ENCODE results near the gene RFX7.

Gene RFX7

GRCh38 chr15:56094171-56094570 lies 149.5 kb downstream of the RFX7 start:
- TF ChIP-seq YY1 (IDR thresholded peaks at IDR 0.05; ENCODE audit: low read depth) (no peak), CEBPB (IDR thresholded peaks at IDR 0.05) (no peak), TAF1 (IDR thresholded peaks at IDR 0.05; ENCODE audit: low read depth) (no peak), RAD21 (IDR thresholded peaks at IDR 0.05; ENCODE audit: low read depth) (no peak), CREB1 (IDR thresholded peaks at IDR 0.05; ENCODE audit: low read depth) (no peak), TCF12 (IDR thresholded peaks at IDR 0.05; ENCODE audit: low read depth) (no peak), FOXM1 (IDR thresholded peaks at IDR 0.05; ENCODE audit: borderline replicate concordance, low read depth) (no peak), ZBTB7A (IDR thresholded peaks at IDR 0.05; ENCODE audit: low read depth) (no peak), TEAD4 (IDR thresholded peaks at IDR 0.05) (no peak), EP300 (IDR thresholded peaks at IDR 0.05; ENCODE audit: borderline replicate concordance) (no peak), NFIC (IDR thresholded peaks at IDR 0.05) (no peak), REST (IDR thresholded peaks at IDR 0.05; ENCODE audit: low read depth) (no peak), EGR1 (IDR thresholded peaks at IDR 0.05) (no peak)
- TF ChIP-seq, protein P1, sequence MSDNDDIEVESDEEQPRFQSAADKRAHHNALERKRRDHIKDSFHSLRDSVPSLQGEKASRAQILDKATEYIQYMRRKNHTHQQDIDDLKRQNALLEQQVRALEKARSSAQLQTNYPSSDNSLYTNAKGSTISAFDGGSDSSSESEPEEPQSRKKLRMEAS (IDR thresholded peaks at IDR 0.05): no peak
- TF ChIP-seq, protein P2, sequence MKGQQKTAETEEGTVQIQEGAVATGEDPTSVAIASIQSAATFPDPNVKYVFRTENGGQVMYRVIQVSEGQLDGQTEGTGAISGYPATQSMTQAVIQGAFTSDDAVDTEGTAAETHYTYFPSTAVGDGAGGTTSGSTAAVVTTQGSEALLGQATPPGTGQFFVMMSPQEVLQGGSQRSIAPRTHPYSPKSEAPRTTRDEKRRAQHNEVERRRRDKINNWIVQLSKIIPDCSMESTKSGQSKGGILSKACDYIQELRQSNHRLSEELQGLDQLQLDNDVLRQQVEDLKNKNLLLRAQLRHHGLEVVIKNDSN (IDR thresholded peaks at IDR 0.05): no peak

GRCh38 chr15:56088389-56088788 lies 155.3 kb downstream of the RFX7 start:
- TF ChIP-seq, protein P2 (IDR thresholded peaks at IDR 0.05): no peak

DNA sequence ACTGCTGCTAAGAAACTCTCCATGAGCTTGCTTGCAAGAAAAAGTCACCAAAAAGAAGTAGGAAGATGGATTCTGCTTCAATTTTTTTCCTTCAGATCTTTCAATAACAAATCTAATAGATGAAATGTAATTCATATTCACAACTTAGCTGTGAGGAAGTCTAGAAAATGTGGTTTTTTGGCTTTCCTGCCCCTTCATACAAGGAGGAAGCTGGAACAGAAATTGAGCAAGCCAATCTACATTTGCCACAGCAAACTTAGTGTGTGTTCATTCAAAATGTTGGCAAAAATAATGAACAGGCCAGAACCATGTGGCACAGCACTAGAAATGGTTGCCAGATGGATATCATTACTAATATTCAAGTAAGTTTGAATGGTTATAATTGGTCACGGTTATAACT lies 157.1 kb downstream of the RFX7 start:
- TF ChIP-seq RAD21 (IDR thresholded peaks at IDR 0.05; ENCODE audit: low read depth): no peak

DNA sequence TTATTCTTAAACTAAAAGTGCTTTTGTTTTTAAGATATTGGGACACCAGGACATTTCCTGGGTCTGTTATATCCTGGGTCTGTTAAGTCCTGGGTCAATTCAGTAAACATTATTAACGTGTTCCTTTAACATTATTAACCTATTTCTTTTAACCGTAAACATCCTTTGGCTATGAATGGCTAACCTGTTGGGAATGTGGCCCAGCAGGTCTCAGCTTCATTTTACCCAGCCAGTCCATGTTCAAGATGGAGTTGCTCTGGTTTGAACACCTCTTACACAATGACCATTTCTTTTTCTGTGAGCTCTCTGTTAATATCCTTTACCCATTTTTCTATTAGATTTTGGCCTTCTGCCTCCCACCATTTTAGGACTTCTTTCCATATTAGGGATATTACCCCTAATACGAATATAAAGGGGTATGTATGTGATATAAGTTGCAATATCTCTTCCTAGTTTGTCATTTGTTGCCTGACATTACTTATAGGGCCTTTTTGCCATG lies 161.4 kb downstream of the RFX7 start:
- TF ChIP-seq, protein P1 (IDR thresholded peaks at IDR 0.05): no peak
- no peak for TF ChIP-seq YY1 (IDR thresholded peaks at IDR 0.05; ENCODE audit: low read depth)
- no peak for TF ChIP-seq EP300 (IDR thresholded peaks at IDR 0.05; ENCODE audit: borderline replicate concordance)
- no peak for TF ChIP-seq EGR1 (IDR thresholded peaks at IDR 0.05)
- no peak for TF ChIP-seq ZBTB7A (IDR thresholded peaks at IDR 0.05; ENCODE audit: low read depth)
- no peak for TF ChIP-seq TEAD4 (IDR thresholded peaks at IDR 0.05)
- TF ChIP-seq TAF1 (IDR thresholded peaks at IDR 0.05; ENCODE audit: low read depth): no peak
- no peak for TF ChIP-seq NFIC (IDR thresholded peaks at IDR 0.05)
- TF ChIP-seq TCF12 (IDR thresholded peaks at IDR 0.05; ENCODE audit: low read depth): no peak
- no peak for TF ChIP-seq CEBPB (IDR thresholded peaks at IDR 0.05)
- no peak for TF ChIP-seq FOXM1 (IDR thresholded peaks at IDR 0.05; ENCODE audit: borderline replicate concordance, low read depth)
- no peak for TF ChIP-seq CREB1 (IDR thresholded peaks at IDR 0.05; ENCODE audit: low read depth)
- no peak for TF ChIP-seq RAD21 (IDR thresholded peaks at IDR 0.05; ENCODE audit: low read depth)
- TF ChIP-seq REST (IDR thresholded peaks at IDR 0.05; ENCODE audit: low read depth): no peak
- TF ChIP-seq, protein P2 (IDR thresholded peaks at IDR 0.05): no peak

DNA sequence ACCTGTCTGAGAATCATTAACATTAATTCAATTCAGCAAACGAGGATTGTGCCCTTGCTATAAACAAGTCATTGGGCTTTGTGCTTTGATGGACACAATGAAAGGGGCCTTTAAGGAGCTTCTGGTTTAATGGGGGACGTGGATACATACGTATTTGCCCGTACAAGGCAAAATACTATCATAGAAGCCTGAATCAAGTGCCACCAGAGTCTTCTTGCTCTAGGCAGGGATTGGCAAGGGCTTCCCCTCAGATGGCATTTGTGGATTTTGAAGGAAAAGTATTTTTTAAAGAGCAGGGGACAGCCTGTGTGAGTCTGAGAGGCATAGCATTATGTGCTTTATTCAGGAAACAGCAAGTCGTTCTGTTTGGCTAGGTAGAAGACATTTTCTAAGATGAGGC lies 166.6 kb downstream of the RFX7 start:
- TF ChIP-seq, protein P2 (IDR thresholded peaks at IDR 0.05): no peak

- TF ChIP-seq TAF1 (IDR thresholded peaks at IDR 0.05; ENCODE audit: low read depth): no peak
- no peak for TF ChIP-seq FOXM1 (IDR thresholded peaks at IDR 0.05; ENCODE audit: borderline replicate concordance, low read depth)
- TF ChIP-seq, protein P1 (IDR thresholded peaks at IDR 0.05): no peak
- TF ChIP-seq CREB1 (IDR thresholded peaks at IDR 0.05; ENCODE audit: low read depth): no peak
- TF ChIP-seq NFIC (IDR thresholded peaks at IDR 0.05): no peak
Observed at GRCh38 chr15:56076640-56077039, 167.0 kb downstream of the RFX7 start.

Measured in Ishikawa (cell line).